Measurements from ENCODE around the gene RNF25. TPM values are rescaled to one million over a fixed set of nuclear protein-coding genes. Genes with fewer than 3 reads are reported as not detected.

The RNF25 gene
- total RNA-seq, 4 donors from 2014 or later, result 19.0 to 42.6 (median 23.2) TPM

DNA sequence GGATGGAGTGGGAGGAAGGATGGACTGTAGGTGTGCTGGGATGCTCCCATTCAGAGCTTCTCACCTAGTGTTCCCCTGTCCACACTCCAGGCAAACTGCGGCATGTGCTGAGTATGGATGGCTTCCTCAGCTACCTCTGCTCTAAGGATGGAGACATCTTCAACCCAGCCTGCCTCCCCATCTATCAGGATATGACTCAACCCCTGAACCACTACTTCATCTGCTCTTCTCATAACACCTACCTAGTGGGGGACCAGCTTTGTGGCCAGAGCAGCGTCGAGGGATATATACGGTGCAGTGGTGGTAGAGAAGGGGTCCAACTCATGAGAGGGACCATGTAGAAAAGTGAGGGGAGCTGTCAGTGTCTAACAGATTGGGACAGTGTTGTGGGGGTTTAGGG, 43.9 kb downstream of the RNF25 start:
- no peaks in the 10 kb centered on the region for H3K4me1 ChIP-seq
- 89% methylated on average over 4 of the region's 4 CpGs for WGBS
- TF ChIP-seq POLR2A (IDR thresholded peaks at IDR 0.05) (no peak), EP300 (IDR thresholded peaks at IDR 0.05) (no peak), POLR2AphosphoS5 (IDR thresholded peaks at IDR 0.05) (no peak)
- H3K27ac ChIP-seq, result no peak overlapping the region
- no peak for DNase-seq (ENCODE audit: low spot score in 2 of 2)
- no peaks in the 10 kb centered on the region for H3K27me3 ChIP-seq
- H3K36me3 ChIP-seq, result no peaks in the 10 kb centered on the region
- H3K4me3 ChIP-seq, result no peak overlapping the region
- H3K9me3 ChIP-seq, result no peaks in the 10 kb centered on the region

DNA sequence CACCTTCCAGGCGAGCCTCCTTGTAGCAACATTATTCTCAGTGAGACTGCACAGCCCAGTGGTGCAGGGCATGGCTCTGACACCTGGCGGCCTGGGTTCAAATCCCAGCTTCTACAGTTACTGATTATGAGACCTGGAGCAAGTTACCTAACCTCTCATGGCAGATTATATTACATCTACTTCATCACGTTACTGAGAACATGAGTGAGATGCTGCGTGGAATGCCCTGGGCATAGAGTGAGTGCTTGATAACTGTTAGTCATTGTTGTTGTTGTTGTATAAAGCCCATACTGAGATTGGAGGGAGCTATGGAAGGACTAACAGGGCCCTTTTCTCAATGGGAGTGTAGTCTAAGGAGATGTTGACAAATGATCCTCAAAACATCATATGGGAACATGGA, 45.4 kb downstream of the RNF25 start:
- WGBS, result 86% methylated on average over 4 of the region's 4 CpGs
- no peaks in the 10 kb centered on the region for H3K4me1 ChIP-seq

DNA sequence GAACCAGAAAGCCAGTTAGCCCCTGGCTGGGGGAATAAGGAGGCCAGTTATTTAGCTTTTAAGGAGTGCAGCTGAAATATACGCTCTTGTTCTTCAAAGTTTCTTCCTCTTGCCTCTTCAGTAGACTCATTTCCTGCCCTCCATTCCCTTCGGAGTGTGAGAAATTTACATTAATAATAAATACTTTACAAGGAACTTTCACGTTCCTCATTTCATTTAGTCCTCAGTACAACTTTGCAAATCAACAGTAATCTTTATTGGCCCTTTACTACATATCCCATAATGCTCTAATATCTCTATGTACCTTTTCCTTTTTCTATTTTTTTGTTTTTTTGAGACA, 48.5 kb downstream of the RNF25 start:
- H3K4me1 ChIP-seq, result no peaks in the 10 kb centered on the region
- TF ChIP-seq POLR2AphosphoS5 (IDR thresholded peaks at IDR 0.05) (no peak), POLR2A (IDR thresholded peaks at IDR 0.05) (no peak), EP300 (IDR thresholded peaks at IDR 0.05) (no peak)
- TF ChIP-seq, protein P1, sequence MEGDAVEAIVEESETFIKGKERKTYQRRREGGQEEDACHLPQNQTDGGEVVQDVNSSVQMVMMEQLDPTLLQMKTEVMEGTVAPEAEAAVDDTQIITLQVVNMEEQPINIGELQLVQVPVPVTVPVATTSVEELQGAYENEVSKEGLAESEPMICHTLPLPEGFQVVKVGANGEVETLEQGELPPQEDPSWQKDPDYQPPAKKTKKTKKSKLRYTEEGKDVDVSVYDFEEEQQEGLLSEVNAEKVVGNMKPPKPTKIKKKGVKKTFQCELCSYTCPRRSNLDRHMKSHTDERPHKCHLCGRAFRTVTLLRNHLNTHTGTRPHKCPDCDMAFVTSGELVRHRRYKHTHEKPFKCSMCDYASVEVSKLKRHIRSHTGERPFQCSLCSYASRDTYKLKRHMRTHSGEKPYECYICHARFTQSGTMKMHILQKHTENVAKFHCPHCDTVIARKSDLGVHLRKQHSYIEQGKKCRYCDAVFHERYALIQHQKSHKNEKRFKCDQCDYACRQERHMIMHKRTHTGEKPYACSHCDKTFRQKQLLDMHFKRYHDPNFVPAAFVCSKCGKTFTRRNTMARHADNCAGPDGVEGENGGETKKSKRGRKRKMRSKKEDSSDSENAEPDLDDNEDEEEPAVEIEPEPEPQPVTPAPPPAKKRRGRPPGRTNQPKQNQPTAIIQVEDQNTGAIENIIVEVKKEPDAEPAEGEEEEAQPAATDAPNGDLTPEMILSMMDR (IDR thresholded peaks at IDR 0.05), result no peak
- no peaks in the 10 kb centered on the region for H3K9me3 ChIP-seq
- no peak overlapping the region for H3K4me3 ChIP-seq
- WGBS, result 77% methylated on average over 3 of the region's 3 CpGs
- no peak overlapping the region for H3K27ac ChIP-seq
- no peaks in the 10 kb centered on the region for H3K27me3 ChIP-seq
- no peaks in the 10 kb centered on the region for H3K36me3 ChIP-seq
- no peak for DNase-seq (ENCODE audit: low spot score in 2 of 2)

More for the DNA sequence above, 45.4 kb downstream of the RNF25 start:
- no peaks in the 10 kb centered on the region for H3K36me3 ChIP-seq
- no peaks in the 10 kb centered on the region for H3K27me3 ChIP-seq
- H3K4me3 ChIP-seq, result no peak overlapping the region
- H3K27ac ChIP-seq, result no peak overlapping the region
- TF ChIP-seq, protein P1 (IDR thresholded peaks at IDR 0.05), result no peak
- TF ChIP-seq POLR2AphosphoS5 (IDR thresholded peaks at IDR 0.05) (no peak), EP300 (IDR thresholded peaks at IDR 0.05) (no peak), POLR2A (IDR thresholded peaks at IDR 0.05) (no peak)
- no peaks in the 10 kb centered on the region for H3K9me3 ChIP-seq
- no peak for DNase-seq (ENCODE audit: low spot score in 2 of 2)

DNA sequence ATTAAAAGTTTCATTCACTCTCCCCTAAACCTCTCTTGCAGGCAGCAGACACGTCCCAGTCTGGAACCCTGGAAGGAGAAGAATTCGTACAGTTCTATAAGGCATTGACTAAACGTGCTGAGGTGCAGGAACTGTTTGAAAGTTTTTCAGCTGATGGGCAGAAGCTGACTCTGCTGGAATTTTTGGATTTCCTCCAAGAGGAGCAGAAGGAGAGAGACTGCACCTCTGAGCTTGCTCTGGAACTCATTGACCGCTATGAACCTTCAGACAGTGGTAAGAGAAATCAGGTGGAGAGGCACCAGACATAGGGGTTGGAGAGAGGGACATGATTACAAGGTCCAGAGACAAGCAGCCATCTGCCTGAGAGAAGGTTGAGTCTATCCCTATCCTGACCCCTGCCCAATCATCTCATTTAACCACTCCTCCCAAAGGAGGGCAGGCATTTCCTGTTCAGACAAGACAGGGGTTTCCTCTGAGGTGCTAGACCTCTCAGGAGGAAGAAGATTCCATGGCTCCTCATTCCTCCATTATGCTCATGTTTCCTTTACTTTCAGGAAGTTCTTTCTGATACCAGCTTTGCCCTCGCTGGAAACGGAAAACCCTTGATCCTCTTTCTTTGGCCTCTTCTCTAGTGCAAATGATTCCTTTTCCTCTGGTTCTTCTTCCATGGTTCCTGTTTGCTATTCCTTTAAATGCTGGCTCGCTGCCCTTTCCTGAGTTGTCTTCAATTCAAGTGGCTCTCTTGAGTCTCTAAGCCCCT, 49.0 kb downstream of the RNF25 start:
- H3K9me3 ChIP-seq, result no peaks in the 10 kb centered on the region
- H3K4me3 ChIP-seq, result no peak overlapping the region
- no peak for DNase-seq (ENCODE audit: low spot score in 2 of 2)
- TF ChIP-seq, protein P1 (IDR thresholded peaks at IDR 0.05), result no peak
- TF ChIP-seq POLR2A (IDR thresholded peaks at IDR 0.05), result no peak
- TF ChIP-seq EP300 (IDR thresholded peaks at IDR 0.05), result no peak
- no peak for TF ChIP-seq POLR2AphosphoS5 (IDR thresholded peaks at IDR 0.05)
- H3K27ac ChIP-seq, result no peak overlapping the region
- 61% methylated on average over 7 of the region's 7 CpGs for WGBS
- H3K36me3 ChIP-seq, result no peaks in the 10 kb centered on the region
- no peaks in the 10 kb centered on the region for H3K4me1 ChIP-seq
- H3K27me3 ChIP-seq, result no peaks in the 10 kb centered on the region

DNA sequence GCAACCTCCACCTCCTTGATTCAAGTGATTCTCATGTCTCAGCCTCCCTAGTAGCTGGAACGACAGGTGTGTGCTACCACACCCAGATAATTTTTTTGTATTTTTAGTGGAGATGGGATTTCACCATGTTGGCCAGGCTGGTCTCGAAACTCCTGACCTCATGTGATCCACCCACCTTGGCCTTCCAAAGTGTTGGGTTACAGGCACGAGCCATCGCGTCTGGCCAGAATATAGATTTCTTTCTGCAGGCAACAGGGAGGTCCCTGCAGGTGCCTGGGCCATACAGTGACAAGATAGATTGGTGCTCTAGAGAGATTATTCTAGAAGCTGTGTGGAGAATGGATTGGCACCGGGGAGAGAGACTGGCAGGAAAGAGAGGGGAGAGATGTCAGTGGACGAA, 50.8 kb downstream of the RNF25 start:
- Histone ChIP-seq H3K36me3 (no peaks in the 10 kb centered on the region), H3K27ac (no peak overlapping the region)
- WGBS, result 80% methylated on average over 7 of the region's 7 CpGs

DNA sequence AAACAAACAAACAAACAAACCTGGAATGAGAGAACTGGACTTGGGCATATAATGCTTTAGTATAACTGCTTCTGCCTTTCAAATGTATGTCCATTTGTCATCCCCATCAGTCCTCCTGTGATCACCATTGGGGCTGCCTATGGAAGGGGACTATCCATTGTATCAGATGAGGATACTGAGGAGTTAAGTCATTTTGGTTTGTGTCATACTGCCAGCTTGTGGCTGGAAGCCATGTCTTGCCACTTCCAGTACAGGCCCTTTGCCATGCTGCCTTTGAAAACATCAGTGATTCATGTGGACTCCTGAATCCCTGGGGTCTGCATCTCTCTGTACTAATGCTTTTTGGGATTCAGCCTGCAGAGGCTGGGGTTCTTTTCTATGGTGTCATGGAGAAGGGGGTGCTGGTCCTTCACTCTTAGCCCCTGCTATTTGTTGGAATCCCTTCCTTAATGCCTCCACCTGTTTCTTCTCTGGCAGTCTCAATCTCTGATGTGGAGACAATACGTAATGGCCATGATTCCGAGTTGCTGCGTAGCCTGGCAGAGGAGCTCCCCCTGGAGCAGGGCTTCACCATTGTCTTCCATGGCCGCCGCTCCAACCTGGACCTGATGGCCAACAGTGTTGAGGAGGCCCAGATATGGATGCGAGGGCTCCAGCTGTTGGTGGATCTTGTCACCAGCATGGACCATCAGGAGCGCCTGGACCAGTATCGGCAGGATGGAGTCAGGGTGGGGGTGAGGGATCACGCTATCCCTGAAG, 53.5 kb downstream of the RNF25 start:
- Histone ChIP-seq H3K4me3 (no peak overlapping the region), H3K9me3 (no peaks in the 10 kb centered on the region), H3K4me1 (no peaks in the 10 kb centered on the region), H3K36me3 (no peaks in the 10 kb centered on the region), H3K27ac (no peak overlapping the region), H3K27me3 (no peaks in the 10 kb centered on the region)
- 92% methylated on average over 9 of the region's 9 CpGs for WGBS
- TF ChIP-seq, protein P1 (IDR thresholded peaks at IDR 0.05), result no peak
- TF ChIP-seq POLR2A (IDR thresholded peaks at IDR 0.05) (no peak), POLR2AphosphoS5 (IDR thresholded peaks at IDR 0.05) (no peak), EP300 (IDR thresholded peaks at IDR 0.05) (no peak)
- no peak for DNase-seq (ENCODE audit: low spot score in 2 of 2)

More for the DNA sequence above, 50.8 kb downstream of the RNF25 start:
- Histone ChIP-seq H3K4me1 (no peaks in the 10 kb centered on the region), H3K9me3 (no peaks in the 10 kb centered on the region), H3K27me3 (no peaks in the 10 kb centered on the region), H3K4me3 (no peak overlapping the region)
- TF ChIP-seq POLR2A (IDR thresholded peaks at IDR 0.05), result no peak
- DNase-seq (ENCODE audit: low spot score in 2 of 2), result no peak

Data from suprapubic skin (tissue), 4 donors.